ENCODE results near the gene ZNF99.
"Not testable (repeated sequence)": the region's sequence is repeated elsewhere in the genome, so short reads cannot be mapped to it uniquely, and the experiment has no call there.

Gene ZNF99

GRCh38 chr19:22783651-22784410 is at the start of gene ZNF99:
ZNF99 (minus strand) TSS chr19:22784151; CDS start chr19:22784016, 135 bp downstream.
- DNase-seq: peak; percentile 96

- DNase-seq: peak; percentile 96
Measured at GRCh38 chr19:22832031-22832762, 48.2 kb upstream of the ZNF99 start, which contains the start of gene ZNF723. ZNF723 (plus strand) TSS chr19:22832291; CDS start chr19:22832380, 89 bp downstream.

- no peak for DNase-seq
Measured at GRCh38 chr19:22831211-22831610, 47.3 kb upstream of the ZNF99 start.

- no peak for DNase-seq
Measured at GRCh38 chr19:22814124-22814523, 30.2 kb upstream of the ZNF99 start.

- no peak for DNase-seq
Measured at GRCh38 chr19:22807061-22807835, 23.3 kb upstream of the ZNF99 start.

GRCh38 chr19:22806418-22806817 is 22.5 kb upstream of the ZNF99 start:
- no peak for DNase-seq

GRCh38 chr19:22797040-22797439 is 13.1 kb upstream of the ZNF99 start:
- DNase-seq: no peak

GRCh38 chr19:22792863-22793262 is 8.9 kb upstream of the ZNF99 start:
- not testable (repeated sequence) for DNase-seq

GRCh38 chr19:22735911-22736645 is 47.9 kb downstream of the ZNF99 start:
- peak; percentile 71 for DNase-seq

- no peak for DNase-seq
Measured at GRCh38 chr19:22733691-22734090, 50.3 kb downstream of the ZNF99 start.

GRCh38 chr19:22728214-22728613 is 55.7 kb downstream of the ZNF99 start:
- DNase-seq: not testable (repeated sequence)

- DNase-seq: not testable (repeated sequence)
Measured at GRCh38 chr19:22721533-22721932, 62.4 kb downstream of the ZNF99 start.

- no peak for DNase-seq
Measured at GRCh38 chr19:22708983-22709382, 75.0 kb downstream of the ZNF99 start.

- not testable (repeated sequence) for DNase-seq
Measured at GRCh38 chr19:22703096-22703495, 80.9 kb downstream of the ZNF99 start.

- DNase-seq: not testable (repeated sequence)
Measured at GRCh38 chr19:22702661-22703060, 81.3 kb downstream of the ZNF99 start.

Data from OCI-M1 (cell line).